ENCODE data around the gene GGT6. TPM values are rescaled to one million over a fixed set of nuclear protein-coding genes. Genes with fewer than 3 reads are reported as not detected.
"Not testable (repeated sequence)": the region's sequence is repeated elsewhere in the genome, so short reads cannot be mapped to it uniquely, and the experiment has no call there.

The GGT6 gene
- total RNA-seq, 1 experiment from 2014 or later: not detected

DNA sequence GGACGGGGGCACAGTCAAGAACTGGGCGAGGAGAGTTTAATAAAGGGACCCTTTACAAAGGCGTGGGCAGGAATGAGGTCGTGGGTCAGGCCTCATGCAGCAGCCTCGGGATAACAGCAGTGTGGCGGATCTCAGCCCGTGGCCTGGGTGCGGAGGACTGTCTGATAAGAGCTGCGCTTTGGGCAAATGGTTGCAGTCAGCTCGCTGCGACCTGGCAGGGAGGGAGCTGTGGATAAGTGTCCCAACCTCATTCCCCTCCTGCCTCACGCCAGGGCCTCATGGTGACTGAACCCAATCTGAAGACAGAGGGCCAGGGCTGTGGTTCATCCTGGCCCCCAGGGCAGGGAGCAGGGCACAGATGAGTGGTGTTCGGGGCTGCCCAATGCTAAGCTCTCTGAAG, 37.6 kb upstream of the GGT6 start:
- Histone ChIP-seq H3K9me3 (ENCODE audit: low read depth, low read length, poor library complexity, severe bottlenecking) (no peaks in the 10 kb centered on the region), H3K4me1 (ENCODE audit: insufficient read depth, low read length, poor library complexity, severe bottlenecking) (no peaks in the 10 kb centered on the region), H3K27ac (ENCODE audit: low read depth, low read length, poor library complexity, severe bottlenecking) (no peak overlapping the region), H3K36me3 (ENCODE audit: insufficient read depth, low read length, poor library complexity, severe bottlenecking) (no peaks in the 10 kb centered on the region), H3K27me3 (replicated peaks; ENCODE audit: insufficient read depth, low read depth, low read length, poor library complexity) (no peaks in the 10 kb centered on the region), H3K4me3 (ENCODE audit: low read depth, low read length, poor library complexity, severe bottlenecking) (no peak overlapping the region)
- ChIA-PET POLR2A (ENCODE audit: low non-redundant PET) (no interaction called here), CTCF (no interaction called here)
- TF ChIP-seq EZH2 (IDR thresholded peaks at IDR 0.05; ENCODE audit: borderline replicate concordance, low read depth, low read length, poor library complexity, severe bottlenecking): no peak
- TF ChIP-seq, protein P1, sequence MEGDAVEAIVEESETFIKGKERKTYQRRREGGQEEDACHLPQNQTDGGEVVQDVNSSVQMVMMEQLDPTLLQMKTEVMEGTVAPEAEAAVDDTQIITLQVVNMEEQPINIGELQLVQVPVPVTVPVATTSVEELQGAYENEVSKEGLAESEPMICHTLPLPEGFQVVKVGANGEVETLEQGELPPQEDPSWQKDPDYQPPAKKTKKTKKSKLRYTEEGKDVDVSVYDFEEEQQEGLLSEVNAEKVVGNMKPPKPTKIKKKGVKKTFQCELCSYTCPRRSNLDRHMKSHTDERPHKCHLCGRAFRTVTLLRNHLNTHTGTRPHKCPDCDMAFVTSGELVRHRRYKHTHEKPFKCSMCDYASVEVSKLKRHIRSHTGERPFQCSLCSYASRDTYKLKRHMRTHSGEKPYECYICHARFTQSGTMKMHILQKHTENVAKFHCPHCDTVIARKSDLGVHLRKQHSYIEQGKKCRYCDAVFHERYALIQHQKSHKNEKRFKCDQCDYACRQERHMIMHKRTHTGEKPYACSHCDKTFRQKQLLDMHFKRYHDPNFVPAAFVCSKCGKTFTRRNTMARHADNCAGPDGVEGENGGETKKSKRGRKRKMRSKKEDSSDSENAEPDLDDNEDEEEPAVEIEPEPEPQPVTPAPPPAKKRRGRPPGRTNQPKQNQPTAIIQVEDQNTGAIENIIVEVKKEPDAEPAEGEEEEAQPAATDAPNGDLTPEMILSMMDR (conservative IDR thresholded peaks at IDR 0.05; ENCODE audit: low read depth, low read length): no peak
- intact Hi-C loops (cut with micrococcal nuclease; ENCODE audit: unreplicated experiment): no loop called here
- BruUV-seq (replicated peaks): no TSS peak
- DNase-seq (ENCODE audit: low spot score): no peak

DNA sequence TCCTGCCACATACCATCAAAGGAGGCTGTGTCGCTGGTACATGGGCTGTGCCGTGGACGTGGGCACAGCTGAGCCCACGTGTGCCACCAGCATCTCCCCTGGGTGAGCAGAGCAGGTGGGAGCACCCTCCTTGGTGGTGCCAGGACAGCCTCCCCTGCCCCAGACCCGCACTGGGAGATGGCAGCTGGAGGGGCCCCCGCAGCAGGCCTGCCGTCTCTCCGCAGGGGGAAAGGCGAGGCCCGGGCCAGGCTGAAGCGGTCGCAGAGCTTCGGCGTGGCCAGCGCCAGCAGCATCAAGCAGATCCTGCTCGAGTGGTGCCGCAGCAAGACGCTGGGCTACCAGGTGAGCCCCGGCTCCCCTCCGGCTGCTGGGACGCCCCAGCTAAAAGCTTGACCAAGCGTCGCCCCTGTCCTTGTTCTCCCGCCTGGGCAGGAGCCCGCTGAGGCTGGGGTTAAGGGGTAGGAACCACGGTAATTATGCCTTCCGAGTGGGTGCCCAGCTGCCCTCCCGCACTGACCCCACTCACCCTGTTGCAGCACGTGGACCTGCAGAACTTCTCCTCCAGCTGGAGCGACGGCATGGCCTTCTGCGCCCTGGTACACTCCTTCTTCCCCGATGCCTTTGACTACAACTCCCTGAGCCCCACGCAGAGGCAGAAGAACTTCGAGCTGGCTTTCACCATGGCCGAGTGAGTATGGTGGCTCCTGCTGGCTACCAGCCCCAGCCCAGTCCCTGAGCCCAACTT, 36.4 kb upstream of the GGT6 start:
- BruUV-seq (replicated peaks): no TSS peak
- Histone ChIP-seq H3K27ac (ENCODE audit: low read depth, low read length, poor library complexity, severe bottlenecking) (no peak overlapping the region), H3K36me3 (ENCODE audit: insufficient read depth, low read length, poor library complexity, severe bottlenecking) (no peaks in the 10 kb centered on the region), H3K4me1 (ENCODE audit: insufficient read depth, low read length, poor library complexity, severe bottlenecking) (no peaks in the 10 kb centered on the region), H3K4me3 (ENCODE audit: low read depth, low read length, poor library complexity, severe bottlenecking) (no peak overlapping the region), H3K9me3 (ENCODE audit: low read depth, low read length, poor library complexity, severe bottlenecking) (no peaks in the 10 kb centered on the region), H3K27me3 (replicated peaks; ENCODE audit: insufficient read depth, low read depth, low read length, poor library complexity) (no peaks in the 10 kb centered on the region)
- CTCF ChIA-PET: no interaction called here
- TF ChIP-seq, protein P1 (conservative IDR thresholded peaks at IDR 0.05; ENCODE audit: low read depth, low read length): no peak
- TF ChIP-seq EZH2 (IDR thresholded peaks at IDR 0.05; ENCODE audit: borderline replicate concordance, low read depth, low read length, poor library complexity, severe bottlenecking): no peak
- POLR2A ChIA-PET (ENCODE audit: low non-redundant PET): no interaction called here
- no peak for DNase-seq (ENCODE audit: low spot score)
- intact Hi-C loops (cut with micrococcal nuclease; ENCODE audit: unreplicated experiment): no loop called here

DNA sequence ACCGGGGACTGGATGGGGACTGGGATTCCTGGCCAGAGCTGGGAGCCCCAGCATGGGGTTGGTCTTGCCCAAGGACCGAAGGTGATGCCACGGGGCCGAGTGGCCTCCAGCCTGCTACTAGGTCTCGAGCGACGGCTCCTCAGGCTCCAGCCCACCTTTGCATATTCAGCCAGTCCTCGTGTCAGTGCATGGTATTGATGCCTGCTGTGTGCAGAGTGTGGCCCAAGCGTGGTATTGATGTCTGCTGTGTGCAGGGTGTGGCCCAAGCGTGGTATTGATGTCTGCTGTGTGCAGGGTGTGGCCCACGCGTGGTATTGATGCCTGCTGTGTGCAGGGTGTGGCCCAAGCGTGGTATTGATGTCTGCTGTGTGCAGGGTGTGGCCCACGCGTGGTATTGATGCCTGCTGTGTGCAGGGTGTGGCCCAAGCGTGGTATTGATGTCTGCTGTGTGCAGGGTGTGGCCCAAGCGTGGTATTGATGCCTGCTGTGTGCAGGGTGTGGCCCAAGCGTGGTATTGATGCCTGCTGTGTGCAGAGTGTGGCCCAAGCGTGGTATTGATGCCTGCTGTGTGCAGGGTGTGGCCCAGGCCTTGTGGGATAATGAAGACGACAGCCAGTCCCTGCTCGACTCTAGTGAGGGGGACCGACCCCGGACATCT, 35.4 kb upstream of the GGT6 start:
- POLR2A ChIA-PET (ENCODE audit: low non-redundant PET); intact Hi-C loops (cut with micrococcal nuclease; ENCODE audit: unreplicated experiment): not testable (repeated sequence)

More for the DNA sequence above, 35.4 kb upstream of the GGT6 start:
- H3K27ac ChIP-seq (ENCODE audit: low read depth, low read length, poor library complexity, severe bottlenecking); BruUV-seq (replicated peaks); DNase-seq (ENCODE audit: low spot score); H3K4me1 ChIP-seq (ENCODE audit: insufficient read depth, low read length, poor library complexity, severe bottlenecking); H3K27me3 ChIP-seq (replicated peaks; ENCODE audit: insufficient read depth, low read depth, low read length, poor library complexity); CTCF ChIA-PET; H3K4me3 ChIP-seq (ENCODE audit: low read depth, low read length, poor library complexity, severe bottlenecking); H3K9me3 ChIP-seq (ENCODE audit: low read depth, low read length, poor library complexity, severe bottlenecking); H3K36me3 ChIP-seq (ENCODE audit: insufficient read depth, low read length, poor library complexity, severe bottlenecking): not testable (repeated sequence)

All from A673 (cell line).